Brain pericyte (primary cell): ENCODE measurements around the gene CTNNA3.

Source experiments
- DNase-seq: peaks from one replicate; pipeline ENCODE4 v3.0.0-alpha.2; 2012; ENCODE audit warnings: low read depth, low spot score

Gene CTNNA3

GRCh38 chr10:66931949-66932343 lies 764.0 kb downstream of the CTNNA3 start:
- DNase-seq: no peak

- peak; percentile 32 for DNase-seq
These were observed 764.6 kb downstream of the CTNNA3 start for GRCh38 chr10:66931340-66931948.

- DNase-seq: no peak
These were observed 766.6 kb downstream of the CTNNA3 start for GRCh38 chr10:66929375-66929774.

GRCh38 chr10:66928776-66929175 lies 767.2 kb downstream of the CTNNA3 start:
- DNase-seq: no peak

- no peak for DNase-seq
These were observed 767.8 kb downstream of the CTNNA3 start for GRCh38 chr10:66927971-66928770.

- DNase-seq: no peak
These were observed 768.6 kb downstream of the CTNNA3 start for GRCh38 chr10:66927251-66927935.

GRCh38 chr10:66926841-66927240 lies 769.2 kb downstream of the CTNNA3 start:
- no peak for DNase-seq

GRCh38 chr10:66925896-66926715 lies 769.9 kb downstream of the CTNNA3 start, which contains the start of gene LRRTM3:
LRRTM3 (plus strand) TSS chr10:66926036.
- DNase-seq: peak; percentile 55

GRCh38 chr10:66925373-66925772 lies 770.6 kb downstream of the CTNNA3 start:
- no peak for DNase-seq

- no peak for DNase-seq
These were observed 771.2 kb downstream of the CTNNA3 start for GRCh38 chr10:66924674-66925345.

- no peak for DNase-seq
These were observed 776.7 kb downstream of the CTNNA3 start for GRCh38 chr10:66919248-66919647.

- no peak for DNase-seq
These were observed 778.9 kb downstream of the CTNNA3 start for GRCh38 chr10:66917104-66917503.

GRCh38 chr10:66916030-66916429 lies 780.0 kb downstream of the CTNNA3 start:
- no peak for DNase-seq

GRCh38 chr10:66910671-66911070 lies 785.3 kb downstream of the CTNNA3 start:
- no peak for DNase-seq

GRCh38 chr10:66892871-66893270 lies 803.1 kb downstream of the CTNNA3 start:
- no peak for DNase-seq

GRCh38 chr10:66888237-66888636 lies 807.8 kb downstream of the CTNNA3 start:
- DNase-seq: no peak

- no peak for DNase-seq
These were observed 809.1 kb downstream of the CTNNA3 start for GRCh38 chr10:66886848-66887247.

- DNase-seq: no peak
These were observed 813.7 kb downstream of the CTNNA3 start for GRCh38 chr10:66882271-66882670.

- DNase-seq: no peak
These were observed 814.2 kb downstream of the CTNNA3 start for GRCh38 chr10:66881814-66882213.

- no peak for DNase-seq
These were observed 815.2 kb downstream of the CTNNA3 start for GRCh38 chr10:66880826-66881225.

- DNase-seq: no peak
These were observed 815.7 kb downstream of the CTNNA3 start for GRCh38 chr10:66880292-66880691.
